GM10266 (cell line): ENCODE data around the gene FLNB.

Experiments
- DNase-seq: peaks from one replicate; pipeline ENCODE4 v3.0.0; 2012; ENCODE audit errors: extremely low spot score
- TF ChIP-seq, protein P1 (sequence below): IDR thresholded peaks from 2 replicates; pipeline ENCODE4 v1.5.1; 2012; ENCODE audit warnings: mild to moderate bottlenecking, low read depth; ENCODE audit not compliant: control insufficient read depth, insufficient read depth; ENCODE audit errors: missing control alignments

Gene FLNB

DNA sequence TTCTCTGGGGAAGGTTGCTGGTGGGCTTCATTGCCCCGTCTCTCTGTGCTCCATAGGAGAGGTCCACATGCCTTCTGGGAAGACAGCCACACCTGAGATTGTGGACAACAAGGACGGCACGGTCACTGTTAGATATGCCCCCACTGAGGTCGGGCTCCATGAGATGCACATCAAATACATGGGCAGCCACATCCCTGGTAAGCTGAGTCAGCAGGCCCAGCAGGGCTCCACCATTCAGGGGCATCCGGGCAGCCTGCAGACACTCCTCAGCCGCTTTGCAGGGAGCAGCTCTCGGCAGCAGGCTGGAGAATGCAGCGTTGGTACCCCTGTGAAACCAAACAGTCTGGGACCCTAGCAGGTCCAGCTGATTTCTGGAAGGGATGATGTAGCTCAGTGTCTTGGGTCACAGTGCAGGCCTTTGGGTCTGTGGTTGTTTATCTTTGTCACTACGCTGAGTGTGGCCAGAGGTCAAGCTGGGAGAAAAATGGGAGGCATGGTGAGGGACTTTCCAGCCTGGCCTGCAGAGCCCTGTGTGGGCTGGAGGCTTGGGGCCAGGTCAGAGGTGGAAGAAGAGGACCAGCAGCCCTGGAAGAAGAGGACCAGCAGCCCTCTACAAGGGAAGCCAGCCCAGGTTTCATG is 135.3 kb downstream of the FLNB start:
- TF ChIP-seq, protein P1, sequence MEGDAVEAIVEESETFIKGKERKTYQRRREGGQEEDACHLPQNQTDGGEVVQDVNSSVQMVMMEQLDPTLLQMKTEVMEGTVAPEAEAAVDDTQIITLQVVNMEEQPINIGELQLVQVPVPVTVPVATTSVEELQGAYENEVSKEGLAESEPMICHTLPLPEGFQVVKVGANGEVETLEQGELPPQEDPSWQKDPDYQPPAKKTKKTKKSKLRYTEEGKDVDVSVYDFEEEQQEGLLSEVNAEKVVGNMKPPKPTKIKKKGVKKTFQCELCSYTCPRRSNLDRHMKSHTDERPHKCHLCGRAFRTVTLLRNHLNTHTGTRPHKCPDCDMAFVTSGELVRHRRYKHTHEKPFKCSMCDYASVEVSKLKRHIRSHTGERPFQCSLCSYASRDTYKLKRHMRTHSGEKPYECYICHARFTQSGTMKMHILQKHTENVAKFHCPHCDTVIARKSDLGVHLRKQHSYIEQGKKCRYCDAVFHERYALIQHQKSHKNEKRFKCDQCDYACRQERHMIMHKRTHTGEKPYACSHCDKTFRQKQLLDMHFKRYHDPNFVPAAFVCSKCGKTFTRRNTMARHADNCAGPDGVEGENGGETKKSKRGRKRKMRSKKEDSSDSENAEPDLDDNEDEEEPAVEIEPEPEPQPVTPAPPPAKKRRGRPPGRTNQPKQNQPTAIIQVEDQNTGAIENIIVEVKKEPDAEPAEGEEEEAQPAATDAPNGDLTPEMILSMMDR: no peak
- no peak for DNase-seq

DNA sequence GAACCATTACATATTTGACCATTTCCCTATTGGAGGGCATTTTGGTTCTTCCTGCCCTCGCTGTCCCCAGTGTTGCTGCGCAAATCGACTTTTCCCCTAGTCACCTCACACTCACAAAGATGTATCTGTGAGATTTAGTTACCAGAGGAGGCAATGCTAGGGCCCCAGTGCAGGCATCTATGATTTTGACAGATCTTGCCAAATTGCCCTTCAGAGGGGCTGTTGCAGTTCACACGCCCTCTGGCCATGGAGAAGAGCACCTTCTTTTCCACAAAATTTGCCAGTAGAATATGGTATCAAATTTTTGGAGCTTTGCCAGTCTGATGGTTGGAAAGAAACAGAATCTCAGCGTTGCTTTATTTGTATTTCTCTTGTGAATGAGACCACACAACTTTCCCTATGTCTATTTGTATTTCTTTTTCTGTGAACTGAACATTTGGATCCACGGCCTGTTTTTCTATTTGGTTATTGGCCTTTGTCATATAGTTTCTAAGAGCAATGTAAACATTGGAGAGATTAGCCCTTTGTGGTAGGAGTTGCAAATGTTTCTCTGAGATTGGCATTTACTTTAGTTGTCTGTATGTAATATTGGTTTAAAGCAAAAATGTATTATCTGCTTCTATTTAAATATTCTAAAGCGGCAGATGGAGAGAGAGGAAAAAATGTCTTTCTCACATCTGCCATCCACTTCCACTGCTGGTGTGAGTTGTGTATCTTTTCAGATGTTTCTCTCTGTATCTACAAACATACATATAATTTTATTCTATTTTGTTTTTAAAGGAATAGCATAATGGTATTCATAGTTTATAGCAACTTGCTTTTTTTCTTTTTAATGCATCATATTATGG is 136.5 kb downstream of the FLNB start:
- DNase-seq: no peak
- TF ChIP-seq, protein P1: no peak

DNA sequence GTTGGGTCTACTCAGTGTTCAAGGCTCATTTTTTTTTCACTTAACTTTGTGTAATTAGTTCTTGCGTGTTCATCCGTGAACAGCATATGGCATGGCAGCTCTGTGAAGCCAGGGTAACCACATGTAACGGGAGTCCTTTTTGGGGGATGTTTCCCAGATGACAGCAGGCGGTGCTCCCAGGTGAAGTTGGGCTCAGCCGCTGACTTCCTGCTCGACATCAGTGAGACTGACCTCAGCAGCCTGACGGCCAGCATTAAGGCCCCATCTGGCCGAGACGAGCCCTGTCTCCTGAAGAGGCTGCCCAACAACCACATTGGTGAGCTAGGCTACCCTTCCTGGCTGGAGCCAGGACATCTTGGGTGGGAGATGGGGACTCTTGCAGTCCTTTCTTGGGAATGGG is 139.8 kb downstream of the FLNB start:
- no peak for DNase-seq
- TF ChIP-seq, protein P1: no peak

DNA sequence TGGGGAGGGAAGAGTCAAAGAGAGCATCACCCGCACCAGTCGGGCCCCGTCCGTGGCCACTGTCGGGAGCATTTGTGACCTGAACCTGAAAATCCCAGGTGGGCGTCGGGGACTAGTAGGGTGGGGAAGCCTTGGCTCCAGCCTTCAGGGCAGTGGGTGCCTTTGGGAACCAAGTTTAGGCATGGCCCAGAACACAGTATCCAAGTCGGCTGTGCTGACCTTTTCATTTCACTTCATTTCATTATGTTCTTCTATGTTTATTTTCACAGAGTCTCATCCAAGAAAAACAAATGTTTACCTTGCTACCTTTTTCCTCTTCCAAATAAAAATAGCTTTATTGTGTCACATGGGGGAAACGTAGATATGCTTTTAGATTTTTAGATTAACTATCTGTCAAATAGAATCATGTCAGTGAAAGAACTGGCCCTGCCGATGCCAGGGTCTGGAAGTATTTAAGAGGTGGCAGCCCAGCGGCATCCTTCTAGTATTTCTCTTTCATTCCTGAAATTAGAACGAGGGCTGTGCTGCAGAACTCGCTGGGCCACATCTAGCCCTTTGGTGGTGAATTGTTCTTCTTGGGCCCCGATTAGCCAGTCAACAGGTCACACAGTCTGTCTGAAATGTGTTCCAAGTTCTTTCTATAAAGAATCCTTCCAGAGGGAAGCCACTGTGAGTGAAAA is 142.0 kb downstream of the FLNB start:
- TF ChIP-seq, protein P1: no peak
- DNase-seq: no peak

DNA sequence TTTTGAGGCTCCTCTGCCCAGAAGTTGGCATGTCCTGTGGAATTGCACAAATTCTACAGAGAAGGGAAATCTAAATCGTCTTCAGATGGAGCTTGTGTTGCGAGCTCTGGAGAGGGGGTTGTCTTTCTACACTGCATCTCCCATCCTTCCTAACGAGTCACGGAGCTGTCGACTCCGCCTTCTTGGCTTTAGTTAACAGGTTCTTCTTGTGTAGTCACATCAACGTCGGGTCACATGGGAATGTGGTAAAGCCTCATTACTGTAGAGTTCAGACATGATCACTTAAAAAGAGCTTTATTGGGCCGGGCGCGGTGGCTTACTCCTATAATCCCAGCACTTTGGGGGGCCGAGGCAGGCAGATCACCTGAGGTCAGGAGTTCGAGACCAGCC is 142.6 kb downstream of the FLNB start:
- DNase-seq: no peak
- TF ChIP-seq, protein P1: no peak

DNA sequence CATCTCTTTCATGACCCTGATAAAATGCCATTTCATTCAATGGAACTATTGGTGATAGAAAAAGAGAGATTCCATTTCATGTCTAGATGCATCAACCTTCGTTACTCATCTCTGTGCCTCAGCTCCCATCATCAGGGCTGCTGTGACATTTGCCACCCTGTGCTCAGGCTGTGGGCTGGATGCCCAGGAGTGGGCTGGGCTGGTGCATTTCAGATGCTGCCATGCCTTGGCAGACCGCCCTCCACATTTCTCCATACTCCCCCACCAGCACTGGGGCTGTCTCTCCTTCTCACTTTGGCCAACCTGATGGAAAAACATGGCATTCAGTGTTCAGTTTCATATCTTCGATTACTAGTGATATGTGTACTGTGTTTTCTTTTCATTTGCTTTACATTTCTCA is 143.4 kb downstream of the FLNB start:
- DNase-seq: no peak
- TF ChIP-seq, protein P1: no peak
